ENCODE measurements around the gene ADGRG1. TPM values are rescaled to one million over a fixed set of nuclear protein-coding genes. Genes with fewer than 3 reads are reported as not detected.

Gene ADGRG1
- total and polyA plus RNA-seq, 2 donors (not counting 1 experiment from before 2014, with no cell fraction given) = 1.6 to 1.8 TPM

GRCh38 chr16:57622361-57623250 lies 5.8 kb upstream of the ADGRG1 start:
- TF ChIP-seq CTCF (conservative IDR thresholded peaks at IDR 0.05 in 1 of 2, IDR thresholded peaks at IDR 0.05 in 1 of 2; ENCODE audit: low read depth in 1 of 2, low read length in 2 of 2) (no peak), EZH2 (IDR thresholded peaks at IDR 0.05; ENCODE audit: low read length, missing control alignments) (no peak)
- no peak overlapping the region for H2AFZ ChIP-seq (ENCODE audit: low read length)
- H3K36me3 ChIP-seq (ENCODE audit: control insufficient read depth, insufficient read depth, low read length) = no peaks in the 10 kb centered on the region
- H3K4me3 ChIP-seq (replicated peaks in 1 of 4; ENCODE audit: control extremely low read depth in 1 of 4, insufficient read depth in 1 of 4, low read depth in 3 of 4, low read length in 4 of 4) = no peak overlapping the region
- H4K20me1 ChIP-seq (ENCODE audit: control insufficient read depth, extremely low read depth, insufficient read depth, low read length) = no peaks in the 10 kb centered on the region
- H3K9ac ChIP-seq (ENCODE audit: insufficient read depth, low read length) = no peak overlapping the region
- H3K79me2 ChIP-seq (ENCODE audit: control insufficient read depth, insufficient read depth, low read length) = no peaks in the 10 kb centered on the region
- no peaks in the 10 kb centered on the region for H3K27me3 ChIP-seq (ENCODE audit: control insufficient read depth, insufficient read depth, low read length)
- H3K9me3 ChIP-seq (ENCODE audit: control insufficient read depth, insufficient read depth, low read depth, low read length) = no peaks in the 10 kb centered on the region
- no peak overlapping the region for H3K4me2 ChIP-seq (ENCODE audit: extremely low read depth, insufficient read depth, low read length)
- no peak for DNase-seq (ENCODE audit: low read depth in 2 of 2)
- peaks cover 8% of the 10 kb centered on the region for H3K4me1 ChIP-seq (ENCODE audit: control insufficient read depth, extremely low read depth, insufficient read depth, low read length)
- no peak overlapping the region for H3K27ac ChIP-seq (ENCODE audit: insufficient read depth, low read length)

GRCh38 chr16:57623251-57624043 lies 5.0 kb upstream of the ADGRG1 start:
- no peaks in the 10 kb centered on the region for H4K20me1 ChIP-seq (ENCODE audit: control insufficient read depth, extremely low read depth, insufficient read depth, low read length)
- no peaks in the 10 kb centered on the region for H3K79me2 ChIP-seq (ENCODE audit: control insufficient read depth, insufficient read depth, low read length)
- TF ChIP-seq EZH2 (IDR thresholded peaks at IDR 0.05; ENCODE audit: low read length, missing control alignments) = no peak
- TF ChIP-seq CTCF (conservative IDR thresholded peaks at IDR 0.05 in 1 of 2, IDR thresholded peaks at IDR 0.05 in 1 of 2; ENCODE audit: low read depth in 1 of 2, low read length in 2 of 2) = no peak
- H3K4me2 ChIP-seq (ENCODE audit: extremely low read depth, insufficient read depth, low read length) = no peak overlapping the region
- H2AFZ ChIP-seq (ENCODE audit: low read length) = no peak overlapping the region
- no peak overlapping the region for H3K27ac ChIP-seq (ENCODE audit: insufficient read depth, low read length)
- no peak overlapping the region for H3K4me3 ChIP-seq (replicated peaks in 1 of 4; ENCODE audit: control extremely low read depth in 1 of 4, insufficient read depth in 1 of 4, low read depth in 3 of 4, low read length in 4 of 4)
- no peaks in the 10 kb centered on the region for H3K27me3 ChIP-seq (ENCODE audit: control insufficient read depth, insufficient read depth, low read length)
- peaks cover 14% of the 10 kb centered on the region for H3K4me1 ChIP-seq (ENCODE audit: control insufficient read depth, extremely low read depth, insufficient read depth, low read length)
- H3K9me3 ChIP-seq (ENCODE audit: control insufficient read depth, insufficient read depth, low read depth, low read length) = no peaks in the 10 kb centered on the region
- no peaks in the 10 kb centered on the region for H3K36me3 ChIP-seq (ENCODE audit: control insufficient read depth, insufficient read depth, low read length)
- H3K9ac ChIP-seq (ENCODE audit: insufficient read depth, low read length) = no peak overlapping the region
- DNase-seq (ENCODE audit: low read depth in 2 of 2) = peak; percentile 38 to 71

- Histone ChIP-seq H3K9ac (ENCODE audit: insufficient read depth, low read length) (no peak overlapping the region), H3K4me2 (ENCODE audit: extremely low read depth, insufficient read depth, low read length) (no peak overlapping the region), H3K4me3 (replicated peaks in 1 of 4; ENCODE audit: control extremely low read depth in 1 of 4, insufficient read depth in 1 of 4, low read depth in 3 of 4, low read length in 4 of 4) (no peak overlapping the region), H3K9me3 (ENCODE audit: control insufficient read depth, insufficient read depth, low read depth, low read length) (no peaks in the 10 kb centered on the region), H3K79me2 (ENCODE audit: control insufficient read depth, insufficient read depth, low read length) (peaks cover 3% of the 10 kb centered on the region), H3K27me3 (ENCODE audit: control insufficient read depth, insufficient read depth, low read length) (no peaks in the 10 kb centered on the region), H4K20me1 (ENCODE audit: control insufficient read depth, extremely low read depth, insufficient read depth, low read length) (no peaks in the 10 kb centered on the region), H3K27ac (ENCODE audit: insufficient read depth, low read length) (no peak overlapping the region), H3K36me3 (ENCODE audit: control insufficient read depth, insufficient read depth, low read length) (no peaks in the 10 kb centered on the region), H2AFZ (ENCODE audit: low read length) (no peak overlapping the region), H3K4me1 (ENCODE audit: control insufficient read depth, extremely low read depth, insufficient read depth, low read length) (peaks cover 21% of the 10 kb centered on the region)
- TF ChIP-seq EZH2 (IDR thresholded peaks at IDR 0.05; ENCODE audit: low read length, missing control alignments) (no peak), CTCF (conservative IDR thresholded peaks at IDR 0.05 in 1 of 2, IDR thresholded peaks at IDR 0.05 in 1 of 2; ENCODE audit: low read depth in 1 of 2, low read length in 2 of 2) (no peak)
- peak in 1 of 2 donors; percentile 65 for DNase-seq (ENCODE audit: low read depth in 2 of 2)
Measured at GRCh38 chr16:57624044-57624688, 4.3 kb upstream of the ADGRG1 start.
